Measurements from ENCODE around the gene SUGCT. TPM values are rescaled to one million over a fixed set of nuclear protein-coding genes. Genes with fewer than 3 reads are reported as not detected.

The SUGCT gene
- polyA plus RNA-seq, 1 of the 3 experiments (the other 2 are of a cell fraction): 53.7 TPM

- H3K4me3 ChIP-seq (ENCODE audit: low read depth in 2 of 2, low read length in 1 of 2): peak overlapping the region in 1 of 2 experiments; percentile 28; a peak in 1 of 4 replicates
- H3K27me3 ChIP-seq (ENCODE audit: insufficient read depth): no peaks in the 10 kb centered on the region
- no peaks in the 10 kb centered on the region; the same call in 1 of the 2 replicates for H3K9me3 ChIP-seq
- peaks cover 4 to 6% of the 10 kb centered on the region in 2 experiments; a peak in 2 of 4 replicates for H3K4me1 ChIP-seq (ENCODE audit: control insufficient read depth in 1 of 2, insufficient read depth in 2 of 2, low read depth in 1 of 2, low read length in 1 of 2)
- TF ChIP-seq JUND (IDR thresholded peaks at IDR 0.05): peak; percentile 53
- TF ChIP-seq SMC3 (IDR thresholded peaks at IDR 0.05; ENCODE audit: low read depth, low read length): no peak
- TF ChIP-seq FOSL2 (IDR thresholded peaks at IDR 0.05; ENCODE audit: borderline replicate concordance, low read depth): peak; percentile 29; the same call in 1 of the 2 replicates
- peak; percentile 78 for TF ChIP-seq PBX3 (IDR thresholded peaks at IDR 0.05)
- H3K9ac ChIP-seq: no peak overlapping the region
- CTCF ChIA-PET: interaction anchor here (0.8 to 1.8 kb wide), 3 partner anchors 8 to 62 kb away, joined by 3 to 4 read pairs (median 4); no protein-coding TSS in a partner anchor
- DNase-seq: no peak
- H3K79me2 ChIP-seq (ENCODE audit: insufficient read depth): peaks cover 36% of the 10 kb centered on the region; the same call in 1 of the 2 replicates
- WGBS (ENCODE audit: low lambda C conversion rate): 72% methylated on average over 3 of the region's 3 CpGs
- POLR2A ChIA-PET: no interaction called here
- peaks cover 5 to 11% of the 10 kb centered on the region in 2 experiments for H3K36me3 ChIP-seq (replicated peaks in 1 of 2; ENCODE audit: control insufficient read depth in 1 of 2, insufficient read depth in 2 of 2, low read length in 1 of 2)
- H4K20me1 ChIP-seq (ENCODE audit: insufficient read depth): no peaks in the 10 kb centered on the region
- H3K9me2 ChIP-seq: no peaks in the 10 kb centered on the region
- peaks cover 30% of the 10 kb centered on the region for H3F3A ChIP-seq (replicated peaks; ENCODE audit: insufficient read depth)
- peak overlapping the region; percentile 32 to 59; a peak in 3 of 4 replicates for H3K27ac ChIP-seq (ENCODE audit: low read depth in 2 of 2, low read length in 1 of 2)
- no peak overlapping the region for H3K4me2 ChIP-seq
- H2AFZ ChIP-seq (ENCODE audit: low read depth): no peak overlapping the region
These were observed 658.3 kb downstream of the SUGCT start for GRCh38 chr7:40793132-40793531.

- no peak overlapping the region for H3K9ac ChIP-seq
- no peak overlapping the region for H3K27ac ChIP-seq (ENCODE audit: low read depth in 2 of 2, low read length in 1 of 2)
- 93% methylated on average over 1 of the region's 1 CpG for WGBS (ENCODE audit: low lambda C conversion rate)
- H3K9me3 ChIP-seq: no peaks in the 10 kb centered on the region; the same call in 1 of the 2 replicates
- H3K36me3 ChIP-seq (replicated peaks in 1 of 2; ENCODE audit: control insufficient read depth in 1 of 2, insufficient read depth in 2 of 2, low read length in 1 of 2): peaks cover 5 to 11% of the 10 kb centered on the region in 2 experiments
- H3K4me3 ChIP-seq (ENCODE audit: low read depth in 2 of 2, low read length in 1 of 2): no peak overlapping the region
- no peak for DNase-seq
- peaks cover 40% of the 10 kb centered on the region; the same call in 1 of the 2 replicates for H3K79me2 ChIP-seq (ENCODE audit: insufficient read depth)
- ChIA-PET CTCF (interaction anchor here (1.2 to 1.4 kb wide), 2 partner anchors 14 to 563 kb away, joined by 3 to 4 read pairs; no protein-coding TSS in a partner anchor), POLR2A (no interaction called here)
- TF ChIP-seq GABPA (IDR thresholded peaks at IDR 0.05; ENCODE audit: low read depth): no peak
- no peak for TF ChIP-seq CTCF (IDR thresholded peaks at IDR 0.05)
- no peak for TF ChIP-seq SIN3A (IDR thresholded peaks at IDR 0.05; ENCODE audit: borderline replicate concordance, low read depth, low read length)
- TF ChIP-seq YY1 (IDR thresholded peaks at IDR 0.05; ENCODE audit: low read depth): no peak
- no peak for TF ChIP-seq RXRA (IDR thresholded peaks at IDR 0.05; ENCODE audit: borderline replicate concordance, low read depth)
- TF ChIP-seq GATA2 (CRISPR knock-in tag; IDR thresholded peaks at IDR 0.05): no peak
- no peak for TF ChIP-seq TCF12 (IDR thresholded peaks at IDR 0.05)
- no peak for TF ChIP-seq FOXM1 (IDR thresholded peaks at IDR 0.05; ENCODE audit: low read depth)
- no peak for TF ChIP-seq ZBTB33 (IDR thresholded peaks at IDR 0.05; ENCODE audit: borderline replicate concordance, low read depth)
- TF ChIP-seq RFX5 (IDR thresholded peaks at IDR 0.05; ENCODE audit: low read length): no peak
- no peak for TF ChIP-seq RCOR1 (IDR thresholded peaks at IDR 0.05; ENCODE audit: low read length)
- TF ChIP-seq USF1 (IDR thresholded peaks at IDR 0.05; ENCODE audit: borderline replicate concordance, low read depth): no peak
- no peak for TF ChIP-seq CHD2 (IDR thresholded peaks at IDR 0.05; ENCODE audit: low read length, partially characterized antibody)
- TF ChIP-seq IRF3 (IDR thresholded peaks at IDR 0.05; ENCODE audit: low read depth, low read length): no peak
- TF ChIP-seq TEAD4 (IDR thresholded peaks at IDR 0.05; ENCODE audit: borderline replicate concordance, insufficient read depth): no peak
- TF ChIP-seq NRF1 (IDR thresholded peaks at IDR 0.05; ENCODE audit: low read depth, low read length): no peak
- TF ChIP-seq SMC3 (IDR thresholded peaks at IDR 0.05; ENCODE audit: low read depth, low read length): no peak
- TF ChIP-seq TAF1 (IDR thresholded peaks at IDR 0.05; ENCODE audit: borderline replicate concordance, low read depth, low read length): no peak
- H4K20me1 ChIP-seq (ENCODE audit: insufficient read depth): no peaks in the 10 kb centered on the region
- H3F3A ChIP-seq (replicated peaks; ENCODE audit: insufficient read depth): peaks cover 30% of the 10 kb centered on the region
- no peaks in the 10 kb centered on the region for H3K9me2 ChIP-seq
- H3K4me2 ChIP-seq: no peak overlapping the region
- H3K4me1 ChIP-seq (ENCODE audit: control insufficient read depth in 1 of 2, insufficient read depth in 2 of 2, low read depth in 1 of 2, low read length in 1 of 2): peaks cover 4 to 17% of the 10 kb centered on the region in 2 experiments; a peak in 2 of 4 replicates
- H3K27me3 ChIP-seq (ENCODE audit: insufficient read depth): no peaks in the 10 kb centered on the region
- no peak overlapping the region for H2AFZ ChIP-seq (ENCODE audit: low read depth)
These were observed 660.8 kb downstream of the SUGCT start for GRCh38 chr7:40795607-40796006.

All from SK-N-SH (cell line).